GM18526 (cell line): ENCODE results near the gene ARHGAP29.

ENCODE experiments used
- POLR2A ChIP-seq: IDR thresholded peaks from 3 replicates; pipeline ENCODE4 v1.6.1; 2011; ENCODE audit not compliant: insufficient read length; ENCODE audit errors: extremely low read depth

ARHGAP29 gene

GRCh38 chr1:94182191-94182590, 55.2 kb downstream of the ARHGAP29 start:
- TF ChIP-seq POLR2A, result no peak

GRCh38 chr1:94180650-94181049, 56.7 kb downstream of the ARHGAP29 start:
- TF ChIP-seq POLR2A, result no peak

GRCh38 chr1:94178901-94179300, 58.5 kb downstream of the ARHGAP29 start:
- no peak for TF ChIP-seq POLR2A

GRCh38 chr1:94169126-94169525, 68.3 kb downstream of the ARHGAP29 start:
- TF ChIP-seq POLR2A, result no peak

GRCh38 chr1:94165843-94166242, 71.5 kb downstream of the ARHGAP29 start:
- TF ChIP-seq POLR2A, result no peak

- TF ChIP-seq POLR2A, result no peak
These were observed 76.6 kb downstream of the ARHGAP29 start for GRCh38 chr1:94160811-94161210.

- TF ChIP-seq POLR2A, result no peak
These were observed 81.2 kb downstream of the ARHGAP29 start for GRCh38 chr1:94156096-94156625.

- TF ChIP-seq POLR2A, result no peak
These were observed 82.4 kb downstream of the ARHGAP29 start for GRCh38 chr1:94154989-94155388.

GRCh38 chr1:94153133-94153532, 84.3 kb downstream of the ARHGAP29 start:
- no peak for TF ChIP-seq POLR2A

- no peak for TF ChIP-seq POLR2A
These were observed 91.1 kb downstream of the ARHGAP29 start for GRCh38 chr1:94146273-94146672.

GRCh38 chr1:94144836-94145235, 92.5 kb downstream of the ARHGAP29 start:
- no peak for TF ChIP-seq POLR2A

GRCh38 chr1:94143809-94144176, 93.6 kb downstream of the ARHGAP29 start:
- TF ChIP-seq POLR2A, result no peak

GRCh38 chr1:94143173-94143808, 94.1 kb downstream of the ARHGAP29 start:
- TF ChIP-seq POLR2A, result no peak

- no peak for TF ChIP-seq POLR2A
These were observed 94.8 kb downstream of the ARHGAP29 start for GRCh38 chr1:94142583-94142982.

GRCh38 chr1:94142022-94142421, 95.4 kb downstream of the ARHGAP29 start:
- no peak for TF ChIP-seq POLR2A

GRCh38 chr1:94132111-94132510, 105.3 kb downstream of the ARHGAP29 start:
- no peak for TF ChIP-seq POLR2A

GRCh38 chr1:94130851-94131595, 106.4 kb downstream of the ARHGAP29 start:
- TF ChIP-seq POLR2A, result no peak

- no peak for TF ChIP-seq POLR2A
These were observed 110.7 kb downstream of the ARHGAP29 start for GRCh38 chr1:94126651-94127050.
